Sigmoid colon (tissue), 4 donors: ENCODE measurements around the gene SETD1B.

ENCODE experiments used
- CTCF ChIP-seq, 4 experiments: fragments of 450-650 bp in 3 of 4; fragments of 200-600 bp in 1 of 4; IDR thresholded peaks; one replicate each; pipeline ENCODE4 v1.5.1; 2016 to 2019; ENCODE audit warnings: antibody characterized with exemption in 4 of 4, mild to moderate bottlenecking in 3 of 4, moderate library complexity in 2 of 4
- EP300 ChIP-seq, 4 donors: sonication (generic); formaldehyde crosslinking; IDR thresholded peaks; one replicate each; pipeline ENCODE4 v1.6.1; 2017; ENCODE audit warnings: antibody characterized with exemption in 4 of 4
- POLR2A ChIP-seq, 2 donors: fragments of 450-650 bp; IDR thresholded peaks; one replicate each; pipeline ENCODE4 v1.6.1; 2016; ENCODE audit warnings: antibody characterized with exemption in 2 of 2, mild to moderate bottlenecking in 2 of 2, moderate library complexity in 2 of 2
- POLR2AphosphoS5 ChIP-seq, 4 donors: sonication (generic); formaldehyde crosslinking; IDR thresholded peaks; one replicate each; pipeline ENCODE4 v1.6.1; 2017; ENCODE audit warnings: antibody characterized with exemption in 4 of 4

- TF ChIP-seq CTCF (IDR thresholded peaks at IDR 0.05) (no peak), POLR2AphosphoS5 (IDR thresholded peaks at IDR 0.05) (no peak), POLR2A (IDR thresholded peaks at IDR 0.05) (no peak), EP300 (IDR thresholded peaks at IDR 0.05) (no peak)
These were observed 1.3 kb upstream of the SETD1B start for GRCh38 chr12:121802485-121802842.
